CD4-positive, alpha-beta T cell treated with Interleukin-17A for 1 hour (primary cell): ENCODE results near the gene PNPLA1.
A peak's percentile ranks its signal among the peaks of the same experiment; 100 is the strongest.

ENCODE experiments used
- DNase-seq: peaks from one replicate; pipeline ENCODE4 v3.0.0-alpha.2; 2020

The PNPLA1 gene

DNA sequence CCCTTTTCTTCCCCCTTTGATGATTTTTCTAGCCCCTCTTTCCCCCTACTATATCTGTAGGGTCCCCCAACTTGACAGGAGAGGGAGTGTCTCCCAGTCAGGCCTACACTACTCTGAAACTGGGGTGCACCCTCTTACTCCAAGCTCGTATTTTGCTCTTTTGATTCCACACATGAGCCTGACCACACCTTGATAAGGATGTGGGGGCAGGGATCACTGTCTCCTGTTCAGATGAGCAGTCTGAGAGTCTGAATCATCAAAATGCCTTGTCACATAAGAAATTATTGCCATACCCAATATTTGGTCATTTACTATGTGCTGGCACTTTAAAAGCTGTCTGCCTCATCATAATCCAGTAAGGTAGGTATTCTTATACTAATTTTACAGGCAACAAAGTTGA lies 15.9 kb downstream of the PNPLA1 start:
- no peak for DNase-seq

DNA sequence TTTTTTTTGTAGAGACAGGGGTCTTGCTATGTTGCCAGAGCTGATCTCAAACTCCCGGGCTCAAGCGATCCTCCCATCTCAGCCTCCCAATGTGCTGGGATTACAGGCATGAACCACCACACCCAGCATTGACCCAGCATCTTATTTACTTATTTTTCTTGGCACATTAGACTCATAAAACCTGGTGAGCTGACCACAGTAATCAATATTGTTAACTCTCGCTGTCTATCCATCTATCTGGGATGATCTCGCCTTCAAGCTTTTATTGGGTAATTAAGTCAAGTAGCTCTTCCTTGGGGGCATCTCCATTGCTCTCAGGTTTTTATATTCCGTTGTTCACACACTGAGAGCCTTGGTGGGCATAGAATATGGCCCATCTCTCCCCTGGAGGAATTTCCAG lies 17.0 kb downstream of the PNPLA1 start:
- no peak for DNase-seq

DNA sequence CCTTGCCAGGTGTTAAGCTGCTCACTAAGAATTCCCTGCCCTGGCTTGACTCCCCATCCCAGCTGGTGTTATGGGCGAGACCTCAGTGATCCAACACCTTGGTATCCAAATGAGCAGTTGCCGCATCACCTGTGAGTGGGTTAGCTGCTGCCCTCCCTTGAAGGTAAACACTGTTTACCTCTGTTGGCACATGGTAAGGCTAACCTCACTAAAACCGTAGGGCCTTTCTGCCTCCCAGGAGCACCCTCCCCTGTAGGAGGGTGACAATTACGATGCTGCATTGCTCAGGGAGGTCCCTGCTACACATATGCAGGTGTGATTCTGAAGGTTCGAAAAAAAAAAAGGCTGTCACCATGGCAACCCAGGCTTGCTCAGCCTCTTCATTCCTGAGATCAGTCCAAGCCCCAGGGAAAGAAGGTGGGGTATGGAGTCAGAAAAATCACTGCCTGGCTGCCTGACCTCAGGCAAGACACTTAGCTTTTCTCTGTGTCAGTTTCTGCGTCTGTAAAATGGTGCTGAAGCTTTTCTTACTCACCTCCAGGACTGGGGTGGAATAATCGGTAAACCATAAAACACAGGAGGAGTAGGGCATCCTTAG lies 19.5 kb downstream of the PNPLA1 start:
- DNase-seq: no peak

DNA sequence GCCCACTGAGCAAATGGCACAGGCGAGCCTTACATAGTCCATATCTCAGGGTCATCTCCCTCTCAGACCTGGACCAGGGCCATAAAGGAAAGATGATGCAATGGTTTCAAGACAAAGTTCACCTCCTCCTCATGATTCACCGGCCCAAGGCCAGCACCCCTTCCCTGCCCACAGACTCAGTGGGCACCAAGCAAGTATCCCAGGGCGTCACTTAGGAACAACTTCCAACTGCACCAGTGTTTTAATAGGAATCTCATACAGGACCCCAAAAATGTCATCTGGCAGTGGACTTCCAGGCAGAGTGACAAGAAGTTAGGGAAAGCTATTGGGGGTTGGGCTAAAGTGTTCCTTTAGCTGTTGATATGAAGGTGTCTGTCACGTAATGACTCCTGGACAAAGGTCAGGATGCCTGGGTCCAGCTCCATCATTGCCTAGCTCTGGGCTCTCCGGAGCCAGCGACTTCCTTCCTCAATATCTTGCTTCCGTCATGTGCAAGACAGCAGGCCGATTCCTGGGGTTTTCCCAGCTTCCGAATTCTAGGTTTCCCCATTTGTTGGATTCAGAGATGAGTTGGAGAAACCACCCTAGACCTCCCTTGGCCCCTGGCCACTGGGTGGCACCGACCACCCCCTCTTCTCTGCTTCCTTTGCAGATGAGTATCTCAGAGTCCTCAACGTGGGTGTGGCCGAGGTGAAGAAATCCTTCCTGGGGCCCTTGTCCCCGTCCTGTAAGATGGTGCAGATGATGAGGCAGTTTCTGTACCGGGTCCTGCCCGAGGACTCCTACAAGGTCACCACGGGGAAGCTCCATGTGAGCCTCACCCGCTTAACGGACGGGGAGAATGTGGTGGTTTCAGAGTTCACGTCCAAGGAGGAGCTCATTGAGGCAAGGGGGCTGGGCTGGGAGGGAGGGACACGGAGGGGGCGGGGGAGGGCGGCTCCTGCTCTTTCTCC lies 21.1 kb downstream of the PNPLA1 start:
- peak; percentile 33 for DNase-seq

DNA sequence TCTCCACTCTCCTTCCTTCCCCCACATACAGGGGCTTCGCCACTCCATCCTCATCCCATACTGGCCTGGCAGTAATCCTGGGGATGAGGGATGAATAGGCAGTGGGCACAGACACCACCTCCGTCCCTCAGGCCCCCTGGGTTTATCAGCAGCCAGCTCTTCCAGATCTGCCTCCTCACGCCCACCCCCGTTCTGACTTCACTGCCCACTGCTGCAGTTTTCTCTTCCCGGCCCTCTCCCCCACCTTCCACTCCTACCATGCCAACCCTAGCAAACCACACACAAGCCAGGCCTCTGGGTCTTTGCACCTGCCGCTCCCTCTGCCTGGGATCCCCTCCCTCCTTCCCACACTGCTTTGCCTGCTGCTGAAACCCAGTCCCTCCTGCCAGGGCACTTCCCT lies 22.3 kb downstream of the PNPLA1 start:
- no peak for DNase-seq

DNA sequence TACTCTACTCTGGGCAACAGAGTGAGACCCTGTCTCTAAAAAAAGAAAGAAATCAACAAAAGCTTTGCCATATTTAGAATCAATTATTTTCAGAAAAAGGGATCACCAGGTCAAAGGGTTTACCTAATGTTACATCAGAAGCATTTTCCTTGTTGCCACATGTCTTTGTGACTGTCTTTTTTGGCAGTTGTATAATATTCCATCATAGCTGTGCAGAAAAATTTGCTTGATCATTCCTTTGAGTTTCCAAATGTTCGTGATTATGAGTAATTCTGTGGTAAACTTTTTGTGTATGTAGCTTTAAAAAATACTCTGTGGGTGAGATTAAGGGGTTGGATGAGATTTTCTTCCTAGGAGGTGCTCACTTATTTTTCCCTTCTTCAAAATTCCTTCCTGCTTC lies 26.4 kb downstream of the PNPLA1 start:
- no peak for DNase-seq

DNA sequence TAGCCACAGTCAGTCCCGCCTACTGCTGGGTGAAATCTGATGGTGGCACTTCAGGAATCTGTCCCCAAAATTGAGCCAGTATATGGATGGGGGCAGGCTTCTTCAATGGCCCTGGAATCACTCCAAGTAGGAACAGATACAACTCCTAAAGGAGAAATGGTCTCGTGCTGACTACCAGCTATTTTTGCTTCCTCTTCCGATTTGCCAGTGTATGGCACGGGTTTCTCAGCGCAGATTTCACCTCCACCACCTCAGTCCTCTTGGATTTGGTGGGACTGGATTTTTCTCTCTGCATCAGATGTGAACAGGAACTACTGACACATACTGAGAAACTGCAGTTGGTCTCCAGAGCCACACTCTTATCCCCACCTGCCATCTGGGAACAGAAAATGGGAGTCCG lies 27.2 kb downstream of the PNPLA1 start:
- DNase-seq: no peak

DNA sequence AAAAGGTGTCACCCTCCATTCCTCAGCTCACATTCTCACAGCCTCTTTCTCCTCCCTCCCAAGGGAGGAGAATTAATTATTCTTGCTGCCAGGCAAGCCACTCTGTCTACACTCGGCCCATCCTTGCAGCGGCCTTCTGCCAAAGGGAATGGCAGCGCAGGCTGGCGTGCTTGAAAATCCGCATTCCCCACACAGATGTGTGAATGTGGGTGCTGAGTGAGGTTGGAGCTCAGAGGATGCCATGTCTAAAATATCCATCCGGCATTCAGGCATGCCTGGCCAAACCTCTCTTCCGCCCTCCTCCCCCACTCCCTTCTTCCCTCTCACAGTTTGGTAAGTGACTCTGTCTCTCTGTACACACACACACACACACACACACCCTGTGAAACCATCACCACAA lies 27.7 kb downstream of the PNPLA1 start:
- no peak for DNase-seq

DNA sequence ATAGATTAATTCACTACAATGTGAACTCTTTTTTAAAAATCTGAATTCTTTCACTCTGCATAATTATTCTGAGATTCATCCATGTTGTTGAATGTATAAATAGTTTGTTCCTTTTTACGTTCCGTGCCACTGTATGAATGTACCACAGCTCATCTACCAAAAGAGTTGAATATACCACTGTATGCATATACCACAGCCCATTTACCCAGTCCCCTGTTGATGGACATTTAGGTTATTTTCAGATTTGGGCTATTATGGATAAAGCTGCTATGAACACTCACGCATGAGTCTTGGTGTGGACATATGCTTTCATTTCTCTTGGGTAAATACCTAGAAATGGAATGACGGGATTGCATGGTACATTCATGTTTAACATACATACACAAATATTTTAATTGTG lies 28.2 kb downstream of the PNPLA1 start:
- DNase-seq: no peak

DNA sequence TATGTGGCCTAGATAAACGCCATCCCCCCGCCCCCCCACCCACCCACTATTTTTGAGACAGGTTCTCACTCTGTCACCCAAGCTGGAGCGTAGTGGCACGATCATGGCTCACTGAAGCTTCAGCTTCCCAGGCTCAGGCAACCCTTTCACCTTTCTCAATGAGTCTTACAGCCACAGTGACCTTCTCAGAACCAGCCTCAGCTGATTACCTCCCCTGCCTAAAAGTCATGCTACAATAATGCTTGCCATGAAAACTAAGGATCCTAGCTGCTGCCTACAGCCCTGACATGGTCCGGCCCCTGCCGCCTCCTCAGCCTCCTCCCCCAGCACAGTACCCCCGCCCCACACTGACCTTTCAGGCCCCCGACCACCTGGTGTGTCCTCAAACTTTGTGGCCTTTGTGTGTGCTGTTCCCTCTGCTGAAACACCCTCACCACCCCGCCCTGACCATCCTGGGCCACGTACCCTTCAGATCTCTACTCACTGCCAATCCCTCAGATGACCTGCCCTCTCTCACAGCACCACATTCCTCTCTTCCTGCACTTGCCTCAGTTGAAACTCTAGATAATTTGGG lies 31.3 kb downstream of the PNPLA1 start:
- DNase-seq: no peak

DNA sequence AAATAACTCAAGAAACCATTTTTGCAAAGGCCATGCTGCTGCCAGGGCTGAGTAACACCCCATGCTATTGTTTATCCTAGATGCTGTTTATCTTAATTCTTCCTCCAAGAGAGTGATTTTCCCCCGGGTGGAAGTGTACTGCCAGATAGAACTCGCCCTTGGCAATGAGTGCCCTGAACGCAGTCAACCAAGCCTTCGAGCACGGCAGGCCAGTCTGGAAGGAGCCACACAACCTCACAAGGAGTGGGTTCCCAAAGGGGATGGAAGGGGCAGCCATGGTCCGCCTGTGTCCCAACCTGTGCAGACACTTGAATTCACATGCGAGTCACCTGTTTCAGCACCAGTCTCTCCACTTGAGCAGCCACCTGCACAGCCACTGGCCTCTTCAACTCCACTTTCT lies 31.9 kb downstream of the PNPLA1 start:
- DNase-seq: no peak

DNA sequence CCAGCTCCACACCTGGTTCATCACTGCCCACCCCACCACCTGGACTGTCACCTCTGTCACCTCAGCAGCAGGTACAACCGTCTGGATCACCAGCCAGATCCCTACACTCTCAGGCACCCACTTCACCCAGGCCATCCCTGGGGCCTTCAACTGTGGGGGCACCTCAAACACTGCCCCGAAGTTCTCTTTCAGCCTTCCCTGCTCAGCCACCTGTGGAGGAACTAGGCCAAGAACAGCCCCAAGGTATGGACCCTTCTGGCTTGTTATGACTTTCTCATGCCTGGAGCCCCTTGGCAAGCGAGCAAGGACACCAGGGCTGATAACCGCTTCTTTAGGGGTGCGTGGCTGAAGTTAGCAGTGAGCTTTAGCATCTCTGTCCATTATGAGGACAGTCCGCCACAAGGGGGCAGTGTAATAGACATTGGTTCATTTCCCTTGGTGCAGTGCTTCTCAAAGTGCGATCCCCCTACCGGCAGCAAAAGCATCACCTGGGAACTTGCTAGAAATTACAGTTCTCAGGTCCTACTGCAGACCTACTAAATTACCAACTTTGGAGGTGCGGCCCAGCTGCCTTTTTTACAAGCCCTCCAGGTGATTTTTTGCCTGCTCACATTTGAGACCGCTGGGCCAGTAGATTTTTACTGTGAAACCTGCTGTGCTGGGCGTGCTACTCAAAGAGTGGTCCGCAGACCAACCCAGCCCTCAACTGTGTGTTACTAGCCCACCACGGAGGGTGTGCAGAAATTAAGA lies 32.5 kb downstream of the PNPLA1 start:
- DNase-seq: peak; percentile 94

DNA sequence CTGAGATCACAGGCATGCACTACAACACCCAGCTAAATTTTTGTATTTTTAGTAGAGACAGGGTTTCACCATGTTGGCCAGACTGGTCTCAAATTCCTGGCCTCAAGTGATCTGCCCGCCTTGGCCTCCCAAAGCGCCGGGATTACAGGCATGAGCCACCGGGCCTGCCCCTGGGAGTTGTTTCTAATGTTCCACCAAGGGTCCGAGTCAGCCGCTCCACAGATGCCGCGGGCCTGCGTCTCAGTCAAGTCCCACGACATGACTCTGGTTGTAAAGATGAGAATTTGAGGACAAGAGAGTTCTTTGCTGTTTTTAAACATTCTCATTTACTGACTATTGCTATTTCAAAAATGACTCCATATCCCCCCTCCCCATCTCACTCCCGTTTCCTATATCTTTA lies 36.0 kb downstream of the PNPLA1 start:
- no peak for DNase-seq

DNA sequence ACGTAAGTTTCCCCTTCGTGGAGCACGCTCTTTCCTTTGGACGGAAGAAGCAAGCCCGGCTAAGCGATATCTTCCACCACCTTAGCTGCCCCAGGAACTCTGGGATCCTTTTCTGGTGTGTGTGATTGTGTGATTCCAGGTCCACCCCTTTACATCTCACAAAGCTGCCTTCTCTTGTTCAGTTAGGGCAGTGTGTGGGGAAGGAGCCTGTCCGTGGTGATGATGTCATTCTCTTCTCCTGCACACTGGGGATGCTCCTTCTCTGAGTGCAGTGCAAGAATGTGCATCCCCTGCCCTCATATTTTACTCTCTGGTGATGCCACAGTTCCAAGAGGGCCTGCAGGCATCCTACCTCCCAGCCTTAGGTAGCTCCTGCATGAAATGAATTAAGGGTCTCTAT lies 36.5 kb downstream of the PNPLA1 start:
- DNase-seq: no peak

DNA sequence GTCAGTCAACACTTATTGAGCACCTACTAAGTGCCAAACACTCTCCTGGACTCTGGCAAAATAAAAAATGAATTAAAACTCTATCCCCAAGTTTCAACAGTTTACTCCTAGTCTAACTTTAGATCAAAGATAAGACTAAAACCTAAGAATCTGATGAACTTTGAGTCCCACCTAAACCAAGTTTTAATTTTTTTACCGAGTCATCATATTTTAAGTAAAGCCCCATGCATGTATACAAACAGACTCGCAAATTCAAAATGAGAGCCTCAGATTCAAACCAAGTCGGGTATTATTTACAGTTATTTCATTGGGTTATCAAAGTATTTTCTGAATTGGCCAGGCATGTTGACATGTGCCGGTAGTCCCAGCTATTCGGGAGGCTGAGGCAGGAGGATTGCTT lies 38.7 kb downstream of the PNPLA1 start:
- DNase-seq: no peak

DNA sequence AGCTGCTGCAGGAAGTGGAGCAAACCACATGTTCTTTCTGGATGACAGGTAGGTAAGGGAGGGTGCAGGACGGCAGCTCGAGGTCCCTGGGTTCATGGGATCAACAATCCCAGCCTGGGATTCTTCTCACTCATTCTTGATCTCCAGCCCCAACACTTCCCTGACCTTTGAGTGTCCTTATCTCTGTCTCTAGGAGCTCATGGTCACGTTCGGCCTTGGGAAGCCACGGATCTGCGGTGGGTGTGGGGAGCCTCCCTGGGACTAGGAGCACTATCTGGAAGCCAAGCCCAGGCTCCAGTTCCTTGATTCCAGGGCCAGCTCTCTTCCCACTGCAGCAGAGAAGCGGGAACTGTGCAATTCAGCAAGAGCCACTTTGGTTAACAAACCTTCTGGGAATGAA lies 39.3 kb downstream of the PNPLA1 start:
- DNase-seq: no peak

DNA sequence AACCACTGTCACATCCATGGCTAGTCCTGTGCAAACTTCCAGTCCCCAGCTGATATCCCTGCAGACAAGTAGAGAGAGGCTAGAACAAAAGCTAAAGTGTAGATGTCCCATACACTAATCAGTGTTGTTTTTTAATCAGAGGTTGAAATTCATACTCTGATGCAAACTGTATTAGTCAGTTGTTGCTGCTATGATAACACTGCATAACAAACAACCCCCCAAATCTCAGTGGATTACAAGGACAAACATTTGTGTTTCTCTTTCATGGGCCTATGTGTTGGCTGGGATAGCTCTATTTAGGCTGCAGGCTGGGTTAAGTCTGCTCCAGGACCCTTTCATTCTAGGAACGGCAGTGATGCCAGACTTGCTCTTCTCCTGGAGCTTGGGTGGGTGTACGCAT lies 40.0 kb downstream of the PNPLA1 start:
- DNase-seq: no peak

DNA sequence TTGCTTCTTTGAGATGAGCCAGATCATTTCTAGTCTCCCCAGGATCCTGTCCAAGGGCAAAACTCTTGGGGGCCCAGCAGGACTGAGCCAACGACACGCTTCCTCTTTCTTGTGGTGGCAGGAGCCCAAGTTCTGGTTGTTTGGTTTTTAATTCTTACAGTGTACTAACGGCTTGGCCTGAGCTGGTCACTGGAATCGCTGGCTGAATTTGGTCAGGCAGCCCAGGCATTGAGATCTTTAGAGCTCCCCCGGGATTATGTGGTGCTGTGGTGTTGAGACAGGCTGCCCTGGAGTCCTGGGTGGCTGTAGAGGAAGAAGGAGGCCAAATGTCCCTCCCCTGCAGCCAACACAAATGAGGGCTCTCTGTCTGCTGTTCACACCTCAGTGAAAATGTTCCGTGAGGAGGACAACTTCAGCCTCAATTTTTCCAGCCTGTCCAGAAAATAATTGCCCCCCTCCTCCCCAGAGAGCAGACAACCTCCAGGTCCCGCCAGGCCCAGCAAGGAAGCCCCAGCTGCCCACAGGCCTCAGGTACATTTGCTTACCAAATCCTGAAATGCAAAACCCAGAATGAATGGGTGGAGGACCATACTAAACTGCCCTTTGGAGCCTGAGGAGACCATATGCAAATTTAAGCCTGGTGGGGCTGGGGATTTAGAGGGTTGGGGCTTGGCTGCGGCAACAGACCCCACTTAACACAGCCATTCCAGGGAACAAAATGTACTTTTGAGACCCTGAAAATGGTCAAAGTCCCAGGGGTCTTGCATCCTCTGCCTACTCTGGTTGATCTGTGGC lies 43.2 kb downstream of the PNPLA1 start:
- DNase-seq: no peak

DNA sequence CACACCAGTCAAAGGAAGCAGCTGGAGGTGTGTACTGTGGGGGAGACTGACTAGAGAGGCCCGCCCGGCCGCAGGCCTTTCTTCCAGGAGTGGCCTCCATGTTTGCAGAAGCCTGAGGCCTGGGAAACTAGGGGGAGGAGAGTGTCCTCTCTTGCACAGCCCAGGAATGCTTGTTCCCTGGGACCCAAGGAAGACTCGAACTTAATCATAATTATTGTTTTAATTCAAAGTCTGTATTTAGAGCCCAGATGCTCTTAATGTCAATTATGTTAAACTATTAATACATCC lies 43.7 kb downstream of the PNPLA1 start:
- DNase-seq: no peak

DNA sequence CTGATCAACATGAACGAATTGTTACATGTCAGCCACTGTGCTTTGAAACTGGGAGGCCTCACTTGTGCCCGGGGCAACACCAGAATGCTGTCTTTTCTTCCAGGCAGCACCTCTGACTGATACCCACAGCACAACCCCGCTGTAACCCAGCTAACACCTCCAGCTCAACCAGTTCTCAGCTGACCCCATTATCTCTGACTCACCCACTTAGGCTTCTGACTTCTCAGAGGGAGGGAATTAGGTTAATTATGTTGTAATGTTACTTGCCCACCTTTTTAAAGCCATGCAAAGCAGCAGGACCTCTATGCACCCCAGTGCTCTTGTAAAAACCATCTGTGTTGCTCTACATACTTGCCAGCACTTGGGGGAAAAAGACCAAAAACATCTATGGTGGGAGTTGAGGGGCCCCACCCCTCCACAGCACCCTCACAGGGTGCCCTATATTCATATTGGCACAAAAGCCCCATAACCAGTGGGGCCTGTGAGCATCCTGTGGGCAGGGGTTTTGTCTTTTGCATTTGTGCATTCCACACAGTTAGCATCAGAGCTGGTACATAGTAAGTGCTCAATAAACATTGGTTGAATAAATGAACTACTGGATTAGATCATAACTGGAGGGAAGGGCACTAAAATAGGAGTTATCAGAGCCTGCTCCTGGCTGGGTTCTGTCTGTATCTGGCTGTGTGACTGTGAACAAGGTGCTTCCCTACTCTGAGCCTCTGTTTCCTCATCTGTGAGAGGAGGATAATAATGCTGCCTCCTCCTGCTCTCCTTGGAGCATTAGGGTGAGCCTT lies 44.6 kb downstream of the PNPLA1 start:
- no peak for DNase-seq

DNA sequence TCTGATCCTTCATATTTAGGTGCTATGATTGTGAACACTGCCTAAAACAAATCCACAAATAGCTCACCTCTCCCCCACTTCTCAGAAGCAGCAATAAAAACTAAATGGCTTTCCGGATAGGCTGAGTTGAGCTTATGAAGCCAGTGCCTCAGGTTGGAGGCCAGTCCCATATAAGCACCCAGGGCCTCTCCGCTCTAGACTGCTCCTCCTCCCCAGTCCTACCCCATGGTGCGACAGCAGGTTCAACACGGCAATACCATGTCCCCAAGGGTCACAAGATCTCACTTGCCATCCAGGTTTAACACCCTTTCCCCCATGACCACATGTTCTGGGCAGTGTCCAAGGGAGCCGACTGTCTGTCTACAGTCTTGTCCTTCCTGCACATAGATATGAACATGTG lies 46.1 kb downstream of the PNPLA1 start:
- DNase-seq: no peak

DNA sequence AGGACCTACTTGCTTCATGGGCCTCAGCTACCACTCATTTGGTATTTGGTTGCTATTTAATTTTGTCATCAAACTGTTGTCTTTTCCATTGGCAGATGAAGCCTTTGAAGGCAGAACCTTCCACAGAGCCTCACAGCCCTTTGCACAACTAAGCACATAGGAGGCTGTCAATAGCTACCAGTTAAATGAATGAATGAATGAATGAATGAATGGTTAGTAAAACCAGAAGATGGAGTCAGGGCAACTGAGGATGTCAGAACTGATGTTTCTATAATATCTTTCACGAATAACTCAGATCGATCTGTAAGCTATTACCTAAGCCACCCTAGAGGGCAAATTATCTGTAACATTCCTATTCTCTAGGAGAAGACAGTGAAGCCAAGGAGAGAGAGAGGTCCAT lies 47.8 kb downstream of the PNPLA1 start:
- no peak for DNase-seq
